HG03565 (cell line): ENCODE data around the gene GPR89B.
"Not testable (repeated sequence)": the region's sequence is repeated elsewhere in the genome, so short reads cannot be mapped to it uniquely, and the experiment has no call there.

Experiments
- ATAC-seq: cut with Tn5 transposase; IDR thresholded peaks from one replicate; pipeline ENCODE4 v1.9.1; 2021; ENCODE audit warnings: mild to moderate bottlenecking, moderate library complexity; ENCODE audit not compliant: unreplicated experiment

The GPR89B gene

GRCh38 chr1:148027004-148027403 lies 98.8 kb downstream of the GPR89B start:
- not testable (repeated sequence) for ATAC-seq

- ATAC-seq: not testable (repeated sequence)
Measured at GRCh38 chr1:148032247-148032646, 104.0 kb downstream of the GPR89B start.

GRCh38 chr1:148032690-148033089 lies 104.5 kb downstream of the GPR89B start:
- not testable (repeated sequence) for ATAC-seq

- not testable (repeated sequence) for ATAC-seq
Measured at GRCh38 chr1:148033147-148033546, 104.9 kb downstream of the GPR89B start.

GRCh38 chr1:148037850-148038461 lies 109.7 kb downstream of the GPR89B start:
- peak; percentile 6 for ATAC-seq

- ATAC-seq: peak; percentile 66
Measured at GRCh38 chr1:148038462-148039333, 110.5 kb downstream of the GPR89B start.
